Astrocyte (in vitro differentiated cells and primary cell): Measurements from ENCODE around the gene DLK1. TPM values are rescaled to one million over a fixed set of nuclear protein-coding genes. Genes with fewer than 3 reads are reported as not detected.

Experiments
- DNase-seq: peaks from one replicate; pipeline ENCODE4 v3.0.0-alpha.2; 2010; ENCODE audit warnings: low read depth
- FAIRE-seq: peaks from 2 replicates; lab custom pipeline; 2011; peaks lifted over from hg19 to GRCh38; lab: Jason Lieb, UNC
- H2AFZ ChIP-seq: 2 replicates; pipeline ENCODE4 v1.6.0; 2012; ENCODE audit warnings: low read depth, low read length, inconsistent platforms
- H3K27ac ChIP-seq: 2 replicates; pipeline ENCODE4 v1.5.1; 2011; ENCODE audit warnings: low read depth, low read length, inconsistent platforms
- H3K27me3 ChIP-seq: 2 replicates; pipeline ENCODE4 v1.6.0; 2011; ENCODE audit warnings: low read length, inconsistent platforms; ENCODE audit not compliant: insufficient read depth
- H3K36me3 ChIP-seq: 2 replicates; pipeline ENCODE4 v1.5.1; 2011; ENCODE audit warnings: low read length, inconsistent platforms; ENCODE audit not compliant: insufficient read depth
- H3K4me1 ChIP-seq: 2 replicates; pipeline ENCODE4 v1.5.1; 2011; ENCODE audit warnings: low read length, inconsistent platforms; ENCODE audit not compliant: insufficient read depth
- H3K4me2 ChIP-seq: 2 replicates; pipeline ENCODE4 v1.6.0; 2012; ENCODE audit warnings: low read length, inconsistent platforms
- H3K4me3 ChIP-seq: 2 replicates; pipeline ENCODE4 v1.5.1; 2011; ENCODE audit warnings: low read depth, mild to moderate bottlenecking, low read length, inconsistent platforms; ENCODE audit not compliant: insufficient read depth
- H3K79me2 ChIP-seq: 2 replicates; pipeline ENCODE4 v1.6.0; 2012; ENCODE audit warnings: mild to moderate bottlenecking, low read length, inconsistent platforms; ENCODE audit not compliant: insufficient read depth
- H3K9ac ChIP-seq: 2 replicates; pipeline ENCODE4 v1.6.0; 2012; ENCODE audit warnings: mild to moderate bottlenecking, low read length, inconsistent platforms
- H3K9me3 ChIP-seq: 2 replicates; pipeline ENCODE4 v1.5.1; 2012; ENCODE audit warnings: low read depth, mild to moderate bottlenecking, low read length, inconsistent platforms; ENCODE audit not compliant: insufficient read depth
- H4K20me1 ChIP-seq: 2 replicates; pipeline ENCODE4 v1.6.0; 2012; ENCODE audit warnings: low read length, inconsistent platforms; ENCODE audit not compliant: insufficient read depth
- H3K27ac Mint-ChIP-seq: one replicate; pipeline ENCODE4 v1.8.0; 2021; ENCODE audit warnings: mild to moderate bottlenecking, mixed read lengths; ENCODE audit not compliant: unreplicated experiment
- H3K27me3 Mint-ChIP-seq: one replicate; pipeline ENCODE4 v1.8.0; 2021; ENCODE audit warnings: low read depth, mixed read lengths; ENCODE audit not compliant: unreplicated experiment
- H3K36me3 Mint-ChIP-seq: one replicate; pipeline ENCODE4 v1.8.0; 2021; ENCODE audit warnings: low read depth, mixed read lengths; ENCODE audit not compliant: unreplicated experiment
- H3K4me1 Mint-ChIP-seq: one replicate; pipeline ENCODE4 v1.8.0; 2021; ENCODE audit warnings: low read depth, mixed read lengths; ENCODE audit not compliant: unreplicated experiment
- H3K4me3 Mint-ChIP-seq: one replicate; pipeline ENCODE4 v1.8.0; 2021; ENCODE audit warnings: mild to moderate bottlenecking, moderate library complexity, mixed read lengths; ENCODE audit not compliant: unreplicated experiment
- H3K9me3 Mint-ChIP-seq: one replicate; pipeline ENCODE4 v1.8.0; 2021; ENCODE audit warnings: mild to moderate bottlenecking, mixed read lengths; ENCODE audit not compliant: unreplicated experiment
- CTCF ChIP-seq: IDR thresholded peaks from 2 replicates; pipeline ENCODE4 v1.5.1; 2011; ENCODE audit warnings: low read depth, mild to moderate bottlenecking, inconsistent platforms, low read length, moderate library complexity; ENCODE audit not compliant: insufficient read depth
- EZH2 ChIP-seq: IDR thresholded peaks from 2 replicates; pipeline ENCODE4 v1.6.1; 2012; ENCODE audit warnings: mild to moderate bottlenecking, low read length, inconsistent platforms; ENCODE audit not compliant: insufficient read depth
- total RNA-seq: library from RNA; stranded (reverse); gene quantifications from 2 replicates; pipeline ENCODE4 v1.2.1, GENCODE V29; 2021

Gene DLK1
- total RNA-seq, 1 donor from 2014 or later: 2.7 TPM

DNA sequence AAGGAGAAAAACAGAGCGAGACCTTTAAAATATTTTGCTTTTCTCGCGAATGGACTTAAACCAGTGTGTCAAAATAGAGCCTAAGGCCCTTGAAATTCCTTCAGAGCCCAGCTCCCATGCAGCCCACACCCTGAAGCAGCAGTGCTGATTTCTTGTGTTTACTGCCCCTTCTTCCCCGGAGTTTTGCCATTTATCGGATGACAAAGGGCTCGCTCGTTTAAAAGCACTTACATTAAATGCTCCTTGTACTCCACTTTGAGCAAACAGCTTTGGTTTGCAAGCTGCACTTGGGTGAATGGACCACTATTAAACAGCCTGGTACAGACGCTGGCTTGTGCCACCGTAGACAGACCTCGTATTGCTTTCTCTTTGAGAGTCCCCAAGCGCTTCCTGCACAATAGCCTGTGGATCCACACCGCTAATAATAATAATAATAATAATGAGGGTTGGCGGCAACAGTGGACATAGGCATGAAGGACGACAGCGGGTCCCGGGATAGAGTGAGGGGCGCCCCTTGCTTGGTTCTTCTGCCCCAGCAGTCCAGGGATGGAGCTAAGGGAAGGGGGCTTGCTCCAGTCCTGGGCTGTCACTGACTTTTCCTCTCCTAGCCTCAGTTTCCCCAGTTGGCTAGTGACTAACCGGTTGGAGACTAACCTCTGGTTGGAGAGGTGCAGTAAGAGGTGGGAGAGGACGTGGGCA, 6.6 kb downstream of the DLK1 start:
- FAIRE-seq: no peak
- no peaks in the 10 kb centered on the region for H3K9me3 Mint-ChIP-seq

GRCh38 chr14:100734031-100734990, 7.6 kb downstream of the DLK1 start:
- Histone ChIP-seq H3K9ac (no peak overlapping the region), H3K36me3 (no peaks in the 10 kb centered on the region), H3K27me3 (peaks cover 49% of the 10 kb centered on the region), H3K9me3 (no peaks in the 10 kb centered on the region), H3K4me2 (no peak overlapping the region), H3K4me3 (no peak overlapping the region), H2AFZ (no peak overlapping the region), H3K79me2 (no peaks in the 10 kb centered on the region), H4K20me1 (no peaks in the 10 kb centered on the region), H3K27ac (no peak overlapping the region), H3K4me1 (no peaks in the 10 kb centered on the region)
- peaks cover 39% of the 10 kb centered on the region for H3K27me3 Mint-ChIP-seq
- H3K4me1 Mint-ChIP-seq: no peaks in the 10 kb centered on the region
- TF ChIP-seq EZH2 (no peak), CTCF (no peak)
- H3K27ac Mint-ChIP-seq: no peak overlapping the region
- H3K4me3 Mint-ChIP-seq: no peak overlapping the region
- H3K36me3 Mint-ChIP-seq: no peaks in the 10 kb centered on the region
- no peaks in the 10 kb centered on the region for H3K9me3 Mint-ChIP-seq
- FAIRE-seq (no peak), DNase-seq (no peak)

More for the DNA sequence above, 6.6 kb downstream of the DLK1 start:
- H2AFZ ChIP-seq: no peak overlapping the region
- H3K36me3 ChIP-seq: no peaks in the 10 kb centered on the region
- no peak overlapping the region for H3K9ac ChIP-seq
- peaks cover 56% of the 10 kb centered on the region for H3K27me3 ChIP-seq
- H3K4me3 Mint-ChIP-seq: no peak overlapping the region
- H3K36me3 Mint-ChIP-seq: no peaks in the 10 kb centered on the region
- no peak overlapping the region for H3K4me2 ChIP-seq
- H3K27ac ChIP-seq: no peak overlapping the region
- DNase-seq: no peak
- no peak overlapping the region for H3K4me3 ChIP-seq
- no peaks in the 10 kb centered on the region for H3K79me2 ChIP-seq
- H3K4me1 Mint-ChIP-seq: no peaks in the 10 kb centered on the region
- H3K27ac Mint-ChIP-seq: no peak overlapping the region
- TF ChIP-seq CTCF (no peak), EZH2 (no peak)
- no peaks in the 10 kb centered on the region for H3K4me1 ChIP-seq
- no peaks in the 10 kb centered on the region for H4K20me1 ChIP-seq
- H3K27me3 Mint-ChIP-seq: peaks cover 44% of the 10 kb centered on the region
- no peaks in the 10 kb centered on the region for H3K9me3 ChIP-seq
